ENCODE data around the gene SLC24A4.

The SLC24A4 gene

GRCh38 chr14:92411135-92411534, 88.2 kb downstream of the SLC24A4 start:
- peaks cover 3% of the 10 kb centered on the region for H3K9me3 Mint-ChIP-seq
- DNase-seq (ENCODE audit: low spot score in 2 of 2) (no peak), ATAC-seq (ENCODE audit: low read depth) (no peak)
- peaks cover 10% of the 10 kb centered on the region for H3K4me1 Mint-ChIP-seq
- H3K36me3 Mint-ChIP-seq = peaks cover 6% of the 10 kb centered on the region
- H3K27ac Mint-ChIP-seq = no peak overlapping the region
- no peak overlapping the region for H3K4me3 Mint-ChIP-seq
- peaks cover 14% of the 10 kb centered on the region for H3K27me3 Mint-ChIP-seq

GRCh38 chr14:92411941-92412340, 89.0 kb downstream of the SLC24A4 start:
- Mint-ChIP-seq H3K36me3 (peaks cover 3% of the 10 kb centered on the region), H3K9me3 (peaks cover under 1% of the 10 kb centered on the region), H3K27ac (no peak overlapping the region), H3K4me3 (no peak overlapping the region), H3K27me3 (peaks cover 14% of the 10 kb centered on the region), H3K4me1 (peaks cover 10% of the 10 kb centered on the region)
- no peak for DNase-seq (ENCODE audit: low spot score in 2 of 2)
- ATAC-seq (ENCODE audit: low read depth) = no peak

- H3K9me3 Mint-ChIP-seq = no peaks in the 10 kb centered on the region
- no peak for DNase-seq (ENCODE audit: low spot score in 2 of 2)
- peaks cover 8% of the 10 kb centered on the region for H3K4me1 Mint-ChIP-seq
- ATAC-seq (ENCODE audit: low read depth) = no peak
- peaks cover 14% of the 10 kb centered on the region for H3K27me3 Mint-ChIP-seq
- H3K27ac Mint-ChIP-seq = no peak overlapping the region
- no peaks in the 10 kb centered on the region for H3K36me3 Mint-ChIP-seq
- H3K4me3 Mint-ChIP-seq = no peak overlapping the region
Measured at GRCh38 chr14:92412912-92413311, 89.9 kb downstream of the SLC24A4 start.

- ATAC-seq (ENCODE audit: low read depth) = no peak
Measured at GRCh38 chr14:92413379-92413778, 90.4 kb downstream of the SLC24A4 start.

DNA sequence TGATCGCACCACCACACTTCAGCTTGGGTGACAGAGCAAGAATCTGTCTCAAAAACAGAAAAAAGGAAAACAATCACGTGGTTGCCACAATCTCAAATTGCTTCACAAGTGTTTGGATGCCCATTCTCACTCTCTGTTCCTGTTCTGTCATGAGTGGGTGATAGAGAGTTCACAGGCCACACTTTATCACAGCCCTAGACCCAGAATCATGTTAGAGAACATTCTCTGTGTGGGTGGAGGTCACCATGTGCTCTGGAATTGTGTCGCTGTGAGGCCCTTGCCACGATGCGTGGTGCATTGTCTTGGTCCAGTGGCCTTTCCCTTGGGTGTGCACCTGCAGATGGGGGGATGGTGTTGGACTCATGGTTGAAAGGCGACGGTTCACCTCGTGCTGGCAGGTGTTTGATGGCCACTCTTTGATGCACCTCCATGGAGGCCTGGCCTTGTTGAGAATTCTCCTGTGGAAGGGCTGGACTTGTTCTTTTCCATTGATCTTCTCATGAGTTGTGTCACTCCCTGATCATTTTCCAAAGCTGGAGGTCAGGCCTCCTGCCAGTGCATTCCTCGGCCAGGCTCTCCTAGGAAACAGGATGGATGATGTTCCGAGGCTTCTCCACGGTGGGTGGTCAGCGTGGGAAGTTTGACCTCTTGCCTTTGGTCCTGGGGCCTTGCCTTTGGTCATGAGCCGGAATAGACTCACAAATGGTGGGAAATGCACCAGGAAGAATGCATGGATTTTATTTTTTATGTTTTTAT, 91.9 kb downstream of the SLC24A4 start:
- Mint-ChIP-seq H3K9me3 (no peaks in the 10 kb centered on the region), H3K36me3 (no peaks in the 10 kb centered on the region), H3K4me3 (no peak overlapping the region), H3K4me1 (peaks cover 8% of the 10 kb centered on the region), H3K27me3 (peaks cover 14% of the 10 kb centered on the region), H3K27ac (no peak overlapping the region)
- ATAC-seq (ENCODE audit: low read depth) (peak; percentile 52), DNase-seq (ENCODE audit: low spot score in 2 of 2) (no peak)

More at GRCh38 chr14:92413379-92413778, 90.4 kb downstream of the SLC24A4 start:
- Mint-ChIP-seq H3K4me1 (peaks cover 8% of the 10 kb centered on the region), H3K27ac (no peak overlapping the region), H3K9me3 (no peaks in the 10 kb centered on the region), H3K4me3 (no peak overlapping the region), H3K36me3 (no peaks in the 10 kb centered on the region), H3K27me3 (peaks cover 14% of the 10 kb centered on the region)
- no peak for DNase-seq (ENCODE audit: low spot score in 2 of 2)

DNA sequence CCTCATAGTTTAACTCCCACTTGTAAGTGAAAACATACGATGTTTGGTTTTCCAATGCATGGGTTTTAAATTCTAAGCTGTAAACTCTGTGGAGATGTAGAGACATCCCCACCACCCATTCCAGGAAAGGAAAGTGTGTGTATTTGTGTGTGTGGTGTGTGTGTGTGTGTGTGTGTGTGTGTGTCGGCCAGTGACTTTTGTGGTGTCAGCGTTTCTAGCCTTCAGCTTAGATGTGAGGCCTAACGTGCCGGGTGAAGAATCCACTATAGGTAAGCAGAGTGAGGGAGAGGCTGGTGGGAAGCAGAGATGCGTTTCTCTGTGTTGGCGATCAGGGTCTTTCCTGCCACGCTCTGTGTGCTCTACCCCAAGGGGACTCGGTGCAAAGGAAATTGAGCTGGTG, 93.0 kb downstream of the SLC24A4 start:
- H3K4me1 Mint-ChIP-seq = peaks cover 8% of the 10 kb centered on the region
- no peaks in the 10 kb centered on the region for H3K36me3 Mint-ChIP-seq
- no peak overlapping the region for H3K27ac Mint-ChIP-seq
- DNase-seq (ENCODE audit: low spot score in 2 of 2) = no peak
- H3K4me3 Mint-ChIP-seq = no peak overlapping the region
- peaks cover 14% of the 10 kb centered on the region for H3K27me3 Mint-ChIP-seq
- H3K9me3 Mint-ChIP-seq = no peaks in the 10 kb centered on the region
- no peak for ATAC-seq (ENCODE audit: low read depth)

DNA sequence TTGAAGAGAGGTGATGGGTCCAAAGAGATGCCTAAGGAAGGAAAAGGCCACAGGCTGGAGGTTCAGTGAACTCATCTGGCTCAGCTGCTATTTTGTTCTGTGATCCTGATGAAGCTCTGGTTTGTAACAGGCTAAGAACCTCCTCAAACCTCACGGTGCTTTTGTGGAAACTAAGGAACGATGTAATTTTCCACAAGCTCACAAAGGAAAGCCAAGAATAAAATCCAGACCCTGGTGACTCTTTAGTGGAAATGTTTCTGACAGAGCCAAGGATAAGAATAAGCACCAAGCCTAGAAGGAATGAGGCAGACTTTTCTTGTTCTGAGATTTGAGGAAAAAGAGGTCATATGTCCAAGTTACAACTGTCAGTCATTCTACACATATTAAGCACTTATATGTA, 93.6 kb downstream of the SLC24A4 start:
- H3K36me3 Mint-ChIP-seq = no peaks in the 10 kb centered on the region
- no peaks in the 10 kb centered on the region for H3K9me3 Mint-ChIP-seq
- no peak overlapping the region for H3K27ac Mint-ChIP-seq
- H3K27me3 Mint-ChIP-seq = peaks cover 14% of the 10 kb centered on the region
- DNase-seq (ENCODE audit: low spot score in 2 of 2) (no peak), ATAC-seq (ENCODE audit: low read depth) (no peak)
- H3K4me1 Mint-ChIP-seq = peaks cover 8% of the 10 kb centered on the region
- no peak overlapping the region for H3K4me3 Mint-ChIP-seq

DNA sequence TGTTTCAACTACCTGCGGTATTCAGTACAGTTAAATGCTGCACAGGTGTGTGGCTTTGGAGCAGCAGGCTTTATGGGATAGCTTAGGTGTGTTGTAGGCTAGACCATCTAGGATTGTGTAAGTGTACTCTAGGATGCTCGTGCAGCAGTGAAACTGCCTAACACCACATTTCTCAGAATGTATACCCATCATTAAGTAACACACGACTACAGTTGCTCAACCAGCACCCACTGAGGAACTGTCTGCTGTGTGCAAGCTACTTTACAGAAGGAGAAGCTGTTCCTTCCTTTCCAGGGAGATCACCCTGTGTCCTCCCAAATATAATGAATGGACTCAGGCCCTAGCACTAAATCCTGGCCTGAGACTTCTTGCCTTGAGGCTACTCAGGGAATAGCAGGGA, 94.8 kb downstream of the SLC24A4 start:
- Mint-ChIP-seq H3K4me1 (peaks cover 8% of the 10 kb centered on the region), H3K27me3 (peaks cover 8% of the 10 kb centered on the region), H3K4me3 (no peak overlapping the region), H3K9me3 (no peaks in the 10 kb centered on the region), H3K36me3 (no peaks in the 10 kb centered on the region), H3K27ac (no peak overlapping the region)
- no peak for ATAC-seq (ENCODE audit: low read depth)
- DNase-seq (ENCODE audit: low spot score in 2 of 2) = no peak

GRCh38 chr14:92421751-92422150, 98.8 kb downstream of the SLC24A4 start:
- H3K27me3 Mint-ChIP-seq = peaks cover 1% of the 10 kb centered on the region
- H3K4me1 Mint-ChIP-seq = peaks cover 4% of the 10 kb centered on the region
- H3K4me3 Mint-ChIP-seq = no peak overlapping the region
- ATAC-seq (ENCODE audit: low read depth) = no peak
- no peak for DNase-seq (ENCODE audit: low spot score in 2 of 2)
- no peaks in the 10 kb centered on the region for H3K9me3 Mint-ChIP-seq
- H3K27ac Mint-ChIP-seq = no peak overlapping the region
- no peaks in the 10 kb centered on the region for H3K36me3 Mint-ChIP-seq

GRCh38 chr14:92425101-92425500, 102.1 kb downstream of the SLC24A4 start:
- Mint-ChIP-seq H3K27me3 (peaks cover 1% of the 10 kb centered on the region), H3K36me3 (no peaks in the 10 kb centered on the region), H3K4me3 (no peak overlapping the region), H3K27ac (no peak overlapping the region), H3K9me3 (no peaks in the 10 kb centered on the region), H3K4me1 (peaks cover 4% of the 10 kb centered on the region)
- ATAC-seq (ENCODE audit: low read depth) = no peak
- no peak for DNase-seq (ENCODE audit: low spot score in 2 of 2)

GRCh38 chr14:92426237-92426636, 103.3 kb downstream of the SLC24A4 start:
- Mint-ChIP-seq H3K4me1 (peaks cover 4% of the 10 kb centered on the region), H3K4me3 (no peak overlapping the region), H3K27ac (no peak overlapping the region), H3K9me3 (no peaks in the 10 kb centered on the region), H3K27me3 (peaks cover 1% of the 10 kb centered on the region), H3K36me3 (no peaks in the 10 kb centered on the region)
- no peak for DNase-seq (ENCODE audit: low spot score in 2 of 2)
- ATAC-seq (ENCODE audit: low read depth) = peak; percentile 53

DNA sequence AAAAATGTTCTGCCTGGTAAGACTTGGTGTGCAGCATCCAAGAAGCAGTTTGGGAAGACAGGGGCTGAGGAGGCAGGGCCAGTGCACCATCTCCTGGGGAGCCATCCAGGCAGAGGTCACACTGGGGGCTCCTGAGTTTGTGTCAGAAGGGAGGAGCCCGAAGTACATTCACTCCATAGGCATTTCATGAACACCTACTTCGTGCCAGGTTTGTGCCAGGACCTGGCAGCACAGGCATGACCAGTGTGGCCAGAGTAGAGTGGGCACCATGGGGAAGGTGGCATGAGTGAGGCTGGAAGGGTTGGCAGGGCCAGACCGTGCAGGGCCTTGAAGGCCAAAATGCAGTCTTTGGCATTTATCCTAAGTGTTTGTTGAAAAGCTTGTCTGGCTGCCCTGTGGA, 104.1 kb downstream of the SLC24A4 start:
- peaks cover 4% of the 10 kb centered on the region for H3K4me1 Mint-ChIP-seq
- H3K27me3 Mint-ChIP-seq = peaks cover 1% of the 10 kb centered on the region
- ATAC-seq (ENCODE audit: low read depth) (no peak), DNase-seq (ENCODE audit: low spot score in 2 of 2) (no peak)
- no peak overlapping the region for H3K27ac Mint-ChIP-seq
- H3K4me3 Mint-ChIP-seq = no peak overlapping the region
- H3K36me3 Mint-ChIP-seq = no peaks in the 10 kb centered on the region
- H3K9me3 Mint-ChIP-seq = no peaks in the 10 kb centered on the region

GRCh38 chr14:92430686-92431085, 107.7 kb downstream of the SLC24A4 start:
- no peak for ATAC-seq (ENCODE audit: low read depth)
- no peak for DNase-seq (ENCODE audit: low spot score in 2 of 2)
- H3K27ac Mint-ChIP-seq = no peak overlapping the region
- peaks cover 3% of the 10 kb centered on the region for H3K27me3 Mint-ChIP-seq
- peaks cover 4% of the 10 kb centered on the region for H3K4me1 Mint-ChIP-seq
- H3K4me3 Mint-ChIP-seq = no peak overlapping the region
- H3K9me3 Mint-ChIP-seq = peaks cover 4% of the 10 kb centered on the region
- peaks cover 1% of the 10 kb centered on the region for H3K36me3 Mint-ChIP-seq

- H3K27me3 Mint-ChIP-seq = peaks cover 3% of the 10 kb centered on the region
Measured at GRCh38 chr14:92431199-92431725, 108.3 kb downstream of the SLC24A4 start.

GRCh38 chr14:92433407-92433806, 110.4 kb downstream of the SLC24A4 start:
- Mint-ChIP-seq H3K4me1 (no peaks in the 10 kb centered on the region), H3K9me3 (peaks cover 7% of the 10 kb centered on the region), H3K4me3 (no peak overlapping the region), H3K27ac (no peak overlapping the region), H3K27me3 (peaks cover 3% of the 10 kb centered on the region), H3K36me3 (peaks cover 1% of the 10 kb centered on the region)
- no peak for DNase-seq (ENCODE audit: low spot score in 2 of 2)
- ATAC-seq (ENCODE audit: low read depth) = no peak

More at GRCh38 chr14:92431199-92431725, 108.3 kb downstream of the SLC24A4 start:
- H3K27ac Mint-ChIP-seq = no peak overlapping the region
- H3K4me1 Mint-ChIP-seq = no peaks in the 10 kb centered on the region
- H3K36me3 Mint-ChIP-seq = peaks cover 1% of the 10 kb centered on the region
- H3K9me3 Mint-ChIP-seq = peaks cover 4% of the 10 kb centered on the region
- ATAC-seq (ENCODE audit: low read depth) (no peak), DNase-seq (ENCODE audit: low spot score in 2 of 2) (no peak)
- no peak overlapping the region for H3K4me3 Mint-ChIP-seq
